ENCODE measurements around the gene SLC9C1.
A peak's percentile ranks its signal among the peaks of the same experiment; 100 is the strongest.

SLC9C1 gene

DNA sequence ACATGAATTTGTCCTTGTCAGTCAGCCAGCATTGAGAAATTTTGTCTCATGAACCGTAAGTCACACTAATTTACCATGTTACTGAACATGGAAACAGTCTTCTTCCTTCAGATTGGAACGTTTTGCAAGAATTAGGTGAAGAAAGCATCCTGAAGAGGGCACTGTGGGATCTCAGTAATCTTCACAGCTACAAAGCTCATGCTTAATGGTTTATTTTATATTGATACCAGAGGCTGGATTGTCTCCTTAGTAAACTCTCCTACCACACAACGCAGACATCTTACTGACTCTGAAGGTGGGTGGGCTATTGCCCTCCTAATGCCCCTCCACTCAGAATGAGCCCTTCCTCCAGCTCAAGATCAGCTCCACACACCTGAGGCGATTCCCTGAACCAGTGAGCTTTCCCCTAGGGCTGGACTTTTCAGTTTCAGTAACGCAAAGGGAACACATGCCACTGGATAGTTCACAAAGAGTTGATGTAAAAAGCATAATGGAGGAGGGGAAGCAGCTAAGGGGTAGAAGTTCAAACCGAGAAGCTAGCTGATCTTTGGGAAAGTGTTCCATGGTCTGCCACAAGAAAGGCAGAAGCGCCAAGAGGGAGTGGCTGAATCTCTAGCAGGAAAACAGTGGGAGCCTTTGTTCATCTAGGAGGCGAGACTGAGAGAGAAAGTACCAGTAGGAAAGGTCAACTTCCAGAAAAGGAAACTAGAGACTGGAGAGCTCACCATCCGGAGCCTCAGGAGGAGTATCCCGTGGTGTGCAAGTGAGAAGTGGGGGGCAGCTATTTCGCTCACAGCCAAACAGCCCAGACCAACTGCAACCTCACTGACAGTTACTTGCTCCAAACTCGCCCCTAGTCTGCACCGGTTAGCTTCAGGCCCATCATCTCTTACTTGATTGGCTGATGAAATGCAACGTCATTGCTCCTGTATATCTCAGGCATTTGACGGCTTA is at the start of gene SLC9C1:
SLC9C1 (minus strand) TSS at position 849 of the 954 bp plus-strand sequence. CDS start 7,425 bp downstream, outside the sequence.
- H3K9ac ChIP-seq (ENCODE audit: low read length): peak within 1 kb of the TSS; percentile 49
- no peaks in the 10 kb centered on the region for H3K79me2 ChIP-seq (ENCODE audit: insufficient read depth, low read length)
- H3K27ac ChIP-seq (ENCODE audit: low read depth, low read length, poor library complexity, severe bottlenecking): peak within 1 kb of the TSS; percentile 50
- H3K4me2 ChIP-seq (ENCODE audit: low read length): peak within 1 kb of the TSS; percentile 49
- no peaks in the 10 kb centered on the region for H3K27me3 ChIP-seq (ENCODE audit: insufficient read depth, low read length)
- H3F3A ChIP-seq (ENCODE audit: insufficient read depth, low read length): no peaks in the 10 kb centered on the region; the same call in 1 of the 2 replicates
- TF ChIP-seq, protein P1, sequence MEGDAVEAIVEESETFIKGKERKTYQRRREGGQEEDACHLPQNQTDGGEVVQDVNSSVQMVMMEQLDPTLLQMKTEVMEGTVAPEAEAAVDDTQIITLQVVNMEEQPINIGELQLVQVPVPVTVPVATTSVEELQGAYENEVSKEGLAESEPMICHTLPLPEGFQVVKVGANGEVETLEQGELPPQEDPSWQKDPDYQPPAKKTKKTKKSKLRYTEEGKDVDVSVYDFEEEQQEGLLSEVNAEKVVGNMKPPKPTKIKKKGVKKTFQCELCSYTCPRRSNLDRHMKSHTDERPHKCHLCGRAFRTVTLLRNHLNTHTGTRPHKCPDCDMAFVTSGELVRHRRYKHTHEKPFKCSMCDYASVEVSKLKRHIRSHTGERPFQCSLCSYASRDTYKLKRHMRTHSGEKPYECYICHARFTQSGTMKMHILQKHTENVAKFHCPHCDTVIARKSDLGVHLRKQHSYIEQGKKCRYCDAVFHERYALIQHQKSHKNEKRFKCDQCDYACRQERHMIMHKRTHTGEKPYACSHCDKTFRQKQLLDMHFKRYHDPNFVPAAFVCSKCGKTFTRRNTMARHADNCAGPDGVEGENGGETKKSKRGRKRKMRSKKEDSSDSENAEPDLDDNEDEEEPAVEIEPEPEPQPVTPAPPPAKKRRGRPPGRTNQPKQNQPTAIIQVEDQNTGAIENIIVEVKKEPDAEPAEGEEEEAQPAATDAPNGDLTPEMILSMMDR (IDR thresholded peaks at IDR 0.05; ENCODE audit: low read length): peak; percentile 77
- TF ChIP-seq EZH2 (IDR thresholded peaks at IDR 0.05; ENCODE audit: borderline replicate concordance, low read length): no peak
- peak within 1 kb of the TSS; percentile 48 for H2AFZ ChIP-seq (ENCODE audit: low read length)
- H3K9me3 ChIP-seq (ENCODE audit: low read length): no peaks in the 10 kb centered on the region
- H3K9me2 ChIP-seq (ENCODE audit: low read depth, low read length): no peaks in the 10 kb centered on the region
- peaks cover 36% of the 10 kb centered on the region for H3K4me1 ChIP-seq (ENCODE audit: insufficient read depth, low read length, severe bottlenecking)
- H4K20me1 ChIP-seq (ENCODE audit: insufficient read depth, low read length): no peaks in the 10 kb centered on the region
- H3K4me3 ChIP-seq (ENCODE audit: low read depth, low read length, poor library complexity, severe bottlenecking): peak within 1 kb of the TSS; percentile 48
- H3K36me3 ChIP-seq (ENCODE audit: insufficient read depth, low read length): no peaks in the 10 kb centered on the region

DNA sequence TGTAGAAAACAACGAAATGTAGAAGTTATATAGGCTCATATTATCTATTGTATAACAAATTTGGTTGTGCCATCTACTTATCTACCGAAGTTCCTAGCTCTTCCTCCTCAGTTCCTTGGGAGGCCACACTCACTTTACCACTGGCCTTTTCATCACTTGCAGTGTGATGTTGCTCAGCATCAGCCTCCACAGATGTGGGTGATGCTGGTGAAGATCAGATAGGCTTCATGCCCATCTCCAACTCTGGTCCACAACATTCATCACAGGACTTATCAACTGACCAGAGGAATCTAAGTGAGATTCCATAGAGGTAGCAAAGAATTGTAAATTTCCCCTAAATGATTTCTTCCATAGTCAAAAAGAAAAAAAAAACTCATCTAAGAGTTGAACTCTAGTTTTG is 47.4 kb upstream of the SLC9C1 start:
- no peak overlapping the region for H3K9ac ChIP-seq (ENCODE audit: low read length)
- H4K20me1 ChIP-seq (ENCODE audit: insufficient read depth, low read length): no peaks in the 10 kb centered on the region
- H3K27ac ChIP-seq (ENCODE audit: low read depth, low read length, poor library complexity, severe bottlenecking): no peak overlapping the region
- no peaks in the 10 kb centered on the region for H3F3A ChIP-seq (ENCODE audit: insufficient read depth, low read length)
- H3K4me1 ChIP-seq (ENCODE audit: insufficient read depth, low read length, severe bottlenecking): no peaks in the 10 kb centered on the region
- no peak for TF ChIP-seq EZH2 (IDR thresholded peaks at IDR 0.05; ENCODE audit: borderline replicate concordance, low read length)
- TF ChIP-seq, protein P1 (IDR thresholded peaks at IDR 0.05; ENCODE audit: low read length): no peak
- H3K4me2 ChIP-seq (ENCODE audit: low read length): no peak overlapping the region
- no peak overlapping the region for H3K4me3 ChIP-seq (ENCODE audit: low read depth, low read length, poor library complexity, severe bottlenecking)
- H3K79me2 ChIP-seq (ENCODE audit: insufficient read depth, low read length): no peaks in the 10 kb centered on the region
- no peaks in the 10 kb centered on the region for H3K9me2 ChIP-seq (ENCODE audit: low read depth, low read length)
- H2AFZ ChIP-seq (ENCODE audit: low read length): no peak overlapping the region
- no peaks in the 10 kb centered on the region for H3K27me3 ChIP-seq (ENCODE audit: insufficient read depth, low read length)
- H3K9me3 ChIP-seq (ENCODE audit: low read length): no peaks in the 10 kb centered on the region
- H3K36me3 ChIP-seq (ENCODE audit: insufficient read depth, low read length): no peaks in the 10 kb centered on the region; the same call in 1 of the 2 replicates

DNA sequence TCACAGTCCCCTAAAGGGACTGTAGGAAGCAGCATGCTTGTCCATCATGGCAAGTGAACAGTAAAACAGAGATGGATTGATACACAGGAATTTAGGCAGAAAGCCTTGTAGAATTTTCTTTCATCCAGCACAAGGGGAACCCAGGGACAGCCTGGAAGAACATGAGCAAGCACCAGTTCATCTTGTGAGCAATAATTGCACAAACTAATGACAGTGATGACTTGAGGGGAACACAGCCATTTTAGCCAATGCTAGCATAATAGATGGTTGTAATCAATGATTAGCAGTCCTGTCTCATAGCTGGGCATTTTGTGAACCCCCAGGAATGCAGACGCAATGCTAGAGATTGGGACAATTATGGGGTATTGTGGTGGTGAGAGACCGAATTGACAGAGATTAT is 45.6 kb upstream of the SLC9C1 start:
- Histone ChIP-seq H2AFZ (ENCODE audit: low read length) (no peak overlapping the region), H4K20me1 (ENCODE audit: insufficient read depth, low read length) (no peaks in the 10 kb centered on the region), H3K4me1 (ENCODE audit: insufficient read depth, low read length, severe bottlenecking) (no peaks in the 10 kb centered on the region), H3K79me2 (ENCODE audit: insufficient read depth, low read length) (no peaks in the 10 kb centered on the region), H3K27ac (ENCODE audit: low read depth, low read length, poor library complexity, severe bottlenecking) (no peak overlapping the region), H3K9me3 (ENCODE audit: low read length) (no peaks in the 10 kb centered on the region), H3K9me2 (ENCODE audit: low read depth, low read length) (no peaks in the 10 kb centered on the region), H3K4me3 (ENCODE audit: low read depth, low read length, poor library complexity, severe bottlenecking) (no peak overlapping the region), H3F3A (ENCODE audit: insufficient read depth, low read length) (no peaks in the 10 kb centered on the region), H3K9ac (ENCODE audit: low read length) (no peak overlapping the region), H3K27me3 (ENCODE audit: insufficient read depth, low read length) (no peaks in the 10 kb centered on the region), H3K4me2 (ENCODE audit: low read length) (no peak overlapping the region), H3K36me3 (ENCODE audit: insufficient read depth, low read length) (no peaks in the 10 kb centered on the region; the same call in 1 of the 2 replicates)
- TF ChIP-seq, protein P1 (IDR thresholded peaks at IDR 0.05; ENCODE audit: low read length): no peak
- TF ChIP-seq EZH2 (IDR thresholded peaks at IDR 0.05; ENCODE audit: borderline replicate concordance, low read length): no peak

Data from OCI-LY1 (cell line).